Brain microvascular endothelial cell (primary cell): ENCODE measurements around the gene ZNF462.

Source experiments
- DNase-seq: peaks from one replicate; pipeline ENCODE4 v3.0.0-alpha.2; 2020
- H3K27ac ChIP-seq: fragments of 250-450 bp; sonication (Bioruptor Pico); 2 replicates; pipeline ENCODE4 v1.5.1; 2020; ENCODE audit warnings: mild to moderate bottlenecking, moderate library complexity
- H3K27me3 ChIP-seq: fragments of 250-450 bp; sonication (Bioruptor Pico); replicated peaks from 2 replicates; pipeline ENCODE4 v1.5.1; 2020; ENCODE audit warnings: mild to moderate bottlenecking
- H3K36me3 ChIP-seq: fragments of 250-450 bp; sonication (Bioruptor Pico); replicated peaks from 2 replicates; pipeline ENCODE4 v1.5.1; 2020; ENCODE audit warnings: mild to moderate bottlenecking
- H3K4me3 ChIP-seq: 2 replicates; pipeline ENCODE4 v1.5.1; 2011; ENCODE audit warnings: low read depth, mild to moderate bottlenecking, control low read depth, low read length, moderate library complexity
- CTCF ChIP-seq: IDR thresholded peaks from 2 replicates; pipeline ENCODE4 v1.5.1; 2011; ENCODE audit warnings: low read depth, mild to moderate bottlenecking, moderate library complexity, low read length, control low read depth, inconsistent platforms; ENCODE audit errors: missing control alignments
- in situ Hi-C: cut with HindIII; loops from 2 replicates; pipeline ENCODE4 v1.10.0; 2017; ENCODE audit warnings: low sequenced_read_pairs, low pct_ligation_motif_present

ZNF462 gene

GRCh38 chr9:106911951-106912350 lies 49.0 kb downstream of the ZNF462 start:
- DNase-seq: no peak
- H3K4me3 ChIP-seq: no peak overlapping the region
- in situ Hi-C loops: no loop called here
- no peaks in the 10 kb centered on the region for H3K36me3 ChIP-seq
- TF ChIP-seq CTCF: no peak
- no peak overlapping the region for H3K27ac ChIP-seq
- no peaks in the 10 kb centered on the region for H3K27me3 ChIP-seq

- Histone ChIP-seq H3K27ac (no peak overlapping the region), H3K4me3 (no peak overlapping the region), H3K36me3 (no peaks in the 10 kb centered on the region), H3K27me3 (no peaks in the 10 kb centered on the region)
- no peak for DNase-seq
- TF ChIP-seq CTCF: no peak
- in situ Hi-C loops: no loop called here
These were observed 50.3 kb downstream of the ZNF462 start for GRCh38 chr9:106913276-106913675.

GRCh38 chr9:106915851-106916250 lies 52.9 kb downstream of the ZNF462 start:
- no peak for TF ChIP-seq CTCF
- H3K36me3 ChIP-seq: no peaks in the 10 kb centered on the region
- in situ Hi-C loops: no loop called here
- DNase-seq: no peak
- no peaks in the 10 kb centered on the region for H3K27me3 ChIP-seq
- no peak overlapping the region for H3K4me3 ChIP-seq
- H3K27ac ChIP-seq: peak overlapping the region; percentile 30

- DNase-seq: peak; percentile 86
- H3K27ac ChIP-seq: peak overlapping the region; percentile 30
These were observed 53.7 kb downstream of the ZNF462 start for GRCh38 chr9:106916466-106917235.

GRCh38 chr9:106918825-106919509 lies 56.0 kb downstream of the ZNF462 start:
- H3K27ac ChIP-seq: no peak overlapping the region

More at GRCh38 chr9:106916466-106917235, 53.7 kb downstream of the ZNF462 start:
- in situ Hi-C loops: no loop called here
- Histone ChIP-seq H3K36me3 (no peaks in the 10 kb centered on the region), H3K27me3 (no peaks in the 10 kb centered on the region), H3K4me3 (no peak overlapping the region)
- no peak for TF ChIP-seq CTCF

More at GRCh38 chr9:106918825-106919509, 56.0 kb downstream of the ZNF462 start:
- H3K36me3 ChIP-seq: no peaks in the 10 kb centered on the region
- TF ChIP-seq CTCF: no peak
- H3K4me3 ChIP-seq: no peak overlapping the region
- H3K27me3 ChIP-seq: no peaks in the 10 kb centered on the region
- in situ Hi-C loops: no loop called here
- DNase-seq: no peak
